HepG2 (cell line): ENCODE data around the gene DDX17. TPM values are rescaled to one million over a fixed set of nuclear protein-coding genes. Genes with fewer than 3 reads are reported as not detected.

Source experiments
- ATAC-seq: fragments of 200-7000 bp; cut with Tn5 transposase; 3 replicates; pipeline ENCODE4 v1.9.1; 2020; ENCODE audit warnings: mild to moderate bottlenecking, moderate library complexity
- BruUV-seq: library from RNA; stranded (reverse); fragments of 400-500 nt; replicated peaks from 2 replicates; lab custom pipeline; 2021; lab: Mats Ljungman, UMichigan
- CTCF ChIA-PET: fragments of 300-600 bp; formaldehyde crosslinking; extraction: SDS; loops from one replicate; lab custom pipeline; 2021; ENCODE audit warnings: low total read pairs, inconsistent platforms, low intra/inter-chr PET ratio; lab: Yijun Ruan, JAX
- POLR2A ChIA-PET: fragments of 350-600 bp; sonication (Branson Sonifier 250); formaldehyde crosslinking; loops from one replicate; lab custom pipeline; 2020; ENCODE audit warnings: antibody characterized with exemption, inconsistent platforms; lab: Yijun Ruan, JAX
- DNase-seq: peaks from one replicate; pipeline ENCODE4 v3.0.0-alpha.2; 2015; ENCODE audit warnings: low spot score
- FAIRE-seq: peaks from 3 replicates; lab custom pipeline; 2011; peaks lifted over from hg19 to GRCh38; lab: Jason Lieb, UNC
- H2AFZ ChIP-seq: one replicate; pipeline ENCODE4 v1.6.1; 2011; ENCODE audit warnings: low read length, inconsistent platforms
- H3K27ac ChIP-seq: fragments of 300-600 bp; 3 replicates; pipeline ENCODE4 v1.8.0; 2011; ENCODE audit warnings: mixed run types, mild to moderate bottlenecking, mixed read lengths, low read length, inconsistent platforms; ENCODE audit not compliant: insufficient read depth; ENCODE audit errors: extremely low read length
- H3K27me3 ChIP-seq, 2 experiments: fragments of 200-600 bp in 1 of 2; 2 replicates in 1 of 2; 3 replicates in 1 of 2; pipeline versions ENCODE4 v1.6.0 to v1.8.0; 2011; ENCODE audit warnings: low read length in 2 of 2, mild to moderate bottlenecking in 2 of 2, moderate library complexity in 2 of 2, inconsistent platforms in 1 of 2; ENCODE audit not compliant: insufficient read depth in 2 of 2, control insufficient read depth in 1 of 2
- H3K36me3 ChIP-seq, 2 experiments: fragments of 200-600 bp in 1 of 2; replicated peaks in 1 of 2; 2 replicates in 1 of 2; 3 replicates in 1 of 2; pipeline versions ENCODE4 v1.5.1 to v1.8.0; 2011; ENCODE audit warnings: low read length in 2 of 2, inconsistent platforms in 1 of 2; ENCODE audit not compliant: insufficient read depth in 2 of 2, control insufficient read depth in 1 of 2
- H3K4me1 ChIP-seq: 2 replicates; pipeline ENCODE4 v1.5.1; 2012; ENCODE audit warnings: low read length, inconsistent platforms; ENCODE audit not compliant: insufficient read depth
- H3K4me2 ChIP-seq: 2 replicates; pipeline ENCODE4 v1.6.0; 2011; ENCODE audit warnings: low read depth, low read length, inconsistent platforms
- H3K4me3 ChIP-seq, 3 experiments: fragments of 200-600 bp in 1 of 3; sonication (generic), shearing (Covaris generic) in 1 of 3; replicated peaks in 1 of 3; 2 replicates each; pipeline ENCODE4 v1.5.1; 2011 to 2016; ENCODE audit warnings: low read length in 3 of 3, inconsistent platforms in 2 of 3, low read depth in 2 of 3, mild to moderate bottlenecking in 2 of 3, control low read depth in 1 of 3, mixed read lengths in 1 of 3; ENCODE audit not compliant: insufficient read depth in 1 of 3
- H3K79me2 ChIP-seq: one replicate; pipeline ENCODE4 v1.6.1; 2011; ENCODE audit warnings: low read length, inconsistent platforms; ENCODE audit not compliant: insufficient read depth
- H3K9ac ChIP-seq: 2 replicates; pipeline ENCODE4 v1.6.0; 2011; ENCODE audit warnings: mild to moderate bottlenecking, low read depth, low read length, inconsistent platforms; ENCODE audit not compliant: insufficient read depth
- H3K9me3 ChIP-seq: 2 replicates; pipeline ENCODE4 v1.5.1; 2012; ENCODE audit warnings: mild to moderate bottlenecking, low read length
- H4K20me1 ChIP-seq: 2 replicates; pipeline ENCODE4 v1.6.0; 2011; ENCODE audit warnings: inconsistent platforms, mild to moderate bottlenecking, low read length, moderate library complexity; ENCODE audit not compliant: insufficient read depth
- KLF6 ChIP-seq: IDR thresholded peaks from 2 replicates; pipeline ENCODE4 v1.8.0; 2016; ENCODE audit warnings: missing biosample characterization, missing genetic modification reagents
- MBD4 ChIP-seq: IDR thresholded peaks from 2 replicates; pipeline ENCODE4 v1.6.1; 2012; ENCODE audit warnings: low read length, inconsistent platforms, borderline replicate concordance
- RBFOX2 ChIP-seq: fragments of 200-400 bp; formaldehyde crosslinking; IDR thresholded peaks from 2 replicates; pipeline ENCODE4 v1.6.1; 2017; ENCODE audit warnings: low read depth, mild to moderate bottlenecking, low read length
- SSRP1 ChIP-seq: IDR thresholded peaks from 2 replicates; pipeline ENCODE4 v1.6.1; 2016; ENCODE audit warnings: control low read depth
- ZNF234 ChIP-seq: sonication (generic); formaldehyde crosslinking; conservative IDR thresholded peaks from 2 replicates; pipeline ENCODE4 v1.5.1; 2020; ENCODE audit warnings: mild to moderate bottlenecking, missing genetic modification reagents
- WGBS: methylation state at CpG from one replicate; pipeline ENCODE4 v1.1.6; 2017; ENCODE audit warnings: low lambda C conversion rate; 5-methylcytosine and 5-hydroxymethylcytosine counted together
- in situ Hi-C: cut with HindIII; loops from 2 replicates; pipeline ENCODE4 v1.10.0; 2017; ENCODE audit warnings: low pct_unique_long_range_greater_than_20kb; ENCODE audit not compliant: extremely low pct_ligation_motif_present
- intact Hi-C: fragments of 100-400 bp; cut with micrococcal nuclease; formaldehyde crosslinking; loops from one replicate; pipeline ENCODE4 v1.10.0; 2022; ENCODE audit not compliant: unreplicated experiment
- polyA plus RNA-seq, 8 experiments: library from polyadenylated mRNA; depleted of rRNA in 3 of 8; stranded (reverse) in 7 of 8; unstranded in 1 of 8; fragments of >200 nt; fragmentation: Illumina TruSeq in 4 of 8; extraction: Trizol in 4 of 8; gene quantifications; 2 replicates each; pipeline versions ENCODE4 v1.2.1 to v1.2.3, GENCODE V29; 2011 to 2016; ENCODE audit warnings: low read depth in 4 of 8, missing spikeins in 1 of 8, mixed read lengths in 1 of 8; ENCODE audit not compliant: insufficient read depth in 1 of 8
- total RNA-seq, 5 experiments: library from RNA; depleted of rRNA; stranded (reverse); fragments of >200 nt; fragmentation: Illumina TruSeq; extraction: Trizol; gene quantifications; 2 replicates each; pipeline ENCODE4 v1.2.3, GENCODE V29; 2016; ENCODE audit warnings: low read depth in 1 of 5
- TF ChIP-seq, protein P1 (sequence below): sonication (generic); formaldehyde crosslinking; IDR thresholded peaks from 2 replicates; pipeline ENCODE4 v1.8.1; 2023; ENCODE audit warnings: mild to moderate bottlenecking, missing genetic modification reagents

DDX17 gene
- total and polyA plus RNA-seq, 2 of the 13 experiments (the other 11 are each of a cell fraction or from before 2014, with no cell fraction given): 238 to 344 TPM

DNA sequence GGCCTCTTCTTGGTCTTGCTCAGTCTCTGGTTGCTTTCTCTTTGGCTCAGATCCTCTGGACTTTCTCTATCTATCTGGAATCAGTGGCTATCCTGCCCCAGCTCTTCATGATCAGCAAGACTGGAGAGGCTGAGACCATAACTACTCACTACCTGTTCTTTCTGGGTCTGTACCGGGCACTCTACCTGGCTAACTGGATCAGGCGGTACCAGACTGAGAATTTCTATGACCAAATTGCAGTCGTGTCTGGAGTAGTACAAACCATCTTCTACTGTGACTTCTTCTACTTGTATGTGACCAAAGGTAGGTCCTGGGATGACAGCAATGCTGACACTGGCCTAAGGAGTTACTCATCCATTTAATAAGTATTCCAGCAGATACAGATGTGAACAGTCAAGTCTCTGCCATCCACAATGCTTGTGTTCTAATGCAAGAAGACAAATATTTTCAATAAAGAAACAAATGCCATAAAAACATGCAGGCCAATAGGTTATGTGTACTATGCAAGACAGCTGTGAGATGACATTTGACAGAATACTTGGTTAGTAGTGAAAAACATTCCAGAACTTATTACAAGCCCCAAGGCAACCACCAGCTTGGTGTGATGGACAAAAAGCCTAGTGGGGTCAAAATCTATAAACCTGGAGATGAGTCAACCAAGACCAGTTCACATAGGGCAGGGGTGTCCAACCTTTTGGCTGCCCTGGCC is 24.8 kb downstream of the DDX17 start:
- Histone ChIP-seq H3K9ac (no peak overlapping the region), H3K4me2 (no peak overlapping the region), H4K20me1 (peaks cover 3% of the 10 kb centered on the region), H3K4me1 (peaks cover 12% of the 10 kb centered on the region), H3K79me2 (no peaks in the 10 kb centered on the region), H2AFZ (no peak overlapping the region), H3K9me3 (no peaks in the 10 kb centered on the region), H3K27me3 (no peaks in the 10 kb centered on the region), H3K27ac (no peak overlapping the region), H3K36me3 (peaks cover 8 to 32% of the 10 kb centered on the region in 2 experiments), H3K4me3 (no peak overlapping the region)
- ChIA-PET CTCF (no interaction called here), POLR2A (interaction anchor here (0.6 to 2.2 kb wide), 3 partner anchors 9 to 28 kb away, joined by 3 to 18 read pairs (median 3); no protein-coding TSS in a partner anchor)
- FAIRE-seq (no peak), DNase-seq (no peak), ATAC-seq (no peak; the same call in 2 of the 3 replicates)
- TF ChIP-seq SSRP1 (CRISPR knock-in tag): peak; percentile 11; the same call in 1 of the 2 replicates
- TF ChIP-seq RBFOX2: 0 out of 2 replicates have a peak, but pooled peaks have one; percentile 6
- no peak for TF ChIP-seq KLF6
- TF ChIP-seq, protein P1, sequence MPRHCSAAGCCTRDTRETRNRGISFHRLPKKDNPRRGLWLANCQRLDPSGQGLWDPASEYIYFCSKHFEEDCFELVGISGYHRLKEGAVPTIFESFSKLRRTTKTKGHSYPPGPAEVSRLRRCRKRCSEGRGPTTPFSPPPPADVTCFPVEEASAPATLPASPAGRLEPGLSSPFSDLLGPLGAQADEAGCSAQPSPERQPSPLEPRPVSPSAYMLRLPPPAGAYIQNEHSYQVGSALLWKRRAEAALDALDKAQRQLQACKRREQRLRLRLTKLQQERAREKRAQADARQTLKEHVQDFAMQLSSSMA (CRISPR knock-in tag): no peak
- TF ChIP-seq MBD4: 0 out of 2 replicates have a peak, but pooled peaks have one; percentile 14
- no peak for TF ChIP-seq ZNF234 (CRISPR knock-in tag)
- in situ Hi-C loops: no loop called here
- 97% methylated on average over 3 of the region's 3 CpGs for WGBS
- no TSS peak for BruUV-seq
- intact Hi-C loops: no loop called here
